ENCODE measurements around the gene ZFP57. TPM values are rescaled to one million over a fixed set of nuclear protein-coding genes. Genes with fewer than 3 reads are reported as not detected.
A peak's percentile ranks its signal among the peaks of the same experiment; 100 is the strongest.

The ZFP57 gene
- total RNA-seq, 1 donor from 2014 or later: not detected

- no peak for TF ChIP-seq CTCF (IDR thresholded peaks at IDR 0.05)
- Histone ChIP-seq H3K27ac (peak within 1 kb of the TSS; percentile 87 to 93), H3K27me3 (no peaks in the 10 kb centered on the region), H3K9me3 (no peaks in the 10 kb centered on the region), H3K36me3 (peaks cover 9 to 13% of the 10 kb centered on the region in 2 donors), H3K4me1 (peaks cover 12 to 13% of the 10 kb centered on the region in 2 donors), H3K4me3 (peak within 1 kb of the TSS; percentile 85 to 94)
- peak; percentile 81 to 96 for DNase-seq (ENCODE audit: low spot score in 2 of 2)
- intact Hi-C loops (cut with DNase I): loop anchor here (5.0 kb wide), 5 partner anchors 39 to 489 kb away; partner anchors contain the start of genes HLA-A, PPP1R11 and TRIM26
Observed at GRCh38 chr6:29723262-29723665, 42.3 kb upstream of the ZFP57 start, which contains the start of gene HLA-F. HLA-F (plus strand) TSS chr6:29723434; CDS start chr6:29723464, 30 bp downstream.

DNA sequence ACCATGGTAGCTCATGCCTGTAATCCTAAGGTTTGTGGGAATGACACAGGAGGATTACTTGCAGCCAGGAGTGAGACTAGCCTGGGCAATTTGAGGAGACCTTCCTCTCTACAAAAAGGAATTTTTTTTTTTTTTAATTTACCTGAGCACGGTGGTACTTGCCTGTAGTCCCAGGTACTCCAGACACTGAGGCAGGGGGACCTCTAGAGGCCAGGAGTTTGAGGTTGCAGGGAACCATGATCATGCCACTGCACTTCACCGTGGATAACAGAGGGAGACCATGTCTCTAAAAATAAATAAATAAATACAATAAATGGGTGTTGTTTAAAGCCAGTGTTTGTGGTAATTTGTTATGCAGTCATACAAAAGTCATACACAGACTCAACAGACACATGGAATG, 39.9 kb upstream of the ZFP57 start:
- TF ChIP-seq CTCF (IDR thresholded peaks at IDR 0.05): no peak
- H3K36me3 ChIP-seq: peaks cover 6 to 7% of the 10 kb centered on the region in 2 donors
- H3K4me1 ChIP-seq: peaks cover 12 to 13% of the 10 kb centered on the region in 2 donors
- H3K27ac ChIP-seq: no peak overlapping the region
- H3K9me3 ChIP-seq: no peaks in the 10 kb centered on the region
- H3K27me3 ChIP-seq: no peaks in the 10 kb centered on the region
- intact Hi-C loops (cut with DNase I): loop anchor here (5.0 kb wide), 5 partner anchors 41 to 491 kb away; partner anchors contain the start of genes HLA-A, PPP1R11 and TRIM26
- H3K4me3 ChIP-seq: no peak overlapping the region
- DNase-seq (ENCODE audit: low spot score in 2 of 2): no peak

DNA sequence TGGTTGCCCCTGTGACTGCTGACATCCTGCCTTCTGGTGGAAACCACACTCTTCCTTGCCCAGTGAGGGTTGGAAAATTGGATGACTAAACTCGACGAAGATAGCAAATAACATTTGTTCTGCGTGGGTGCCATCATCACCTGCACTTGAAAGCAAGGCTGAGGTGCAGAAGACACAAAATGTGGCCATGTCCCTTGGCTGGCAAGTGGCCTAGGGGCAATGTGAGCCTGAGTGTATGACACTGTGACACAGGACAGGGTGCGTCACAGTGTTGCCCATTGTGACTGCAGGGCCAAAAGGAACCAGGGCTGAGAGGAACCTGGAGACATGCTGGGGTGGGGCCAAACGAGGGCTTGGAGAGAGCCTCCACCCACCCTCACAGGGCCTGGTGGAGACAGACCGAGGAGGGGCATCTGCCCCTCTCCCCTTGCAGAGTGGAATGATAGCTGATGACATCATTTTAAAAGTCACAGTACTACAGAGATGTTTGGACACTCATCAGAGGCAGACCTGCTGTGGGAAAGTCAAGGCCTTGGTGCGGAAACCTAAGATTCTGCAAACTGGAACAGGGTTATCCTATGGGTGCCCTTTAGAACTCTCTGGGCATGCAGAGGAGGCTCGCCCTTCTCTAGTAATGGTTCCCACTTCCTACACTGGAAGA, 29.5 kb upstream of the ZFP57 start:
- Histone ChIP-seq H3K9me3 (no peaks in the 10 kb centered on the region), H3K4me1 (no peaks in the 10 kb centered on the region), H3K27me3 (no peaks in the 10 kb centered on the region), H3K27ac (no peak overlapping the region), H3K36me3 (no peaks in the 10 kb centered on the region), H3K4me3 (no peak overlapping the region)
- TF ChIP-seq CTCF (IDR thresholded peaks at IDR 0.05): no peak
- no peak for DNase-seq (ENCODE audit: low spot score in 2 of 2)
- intact Hi-C loops (cut with DNase I): no loop called here

DNA sequence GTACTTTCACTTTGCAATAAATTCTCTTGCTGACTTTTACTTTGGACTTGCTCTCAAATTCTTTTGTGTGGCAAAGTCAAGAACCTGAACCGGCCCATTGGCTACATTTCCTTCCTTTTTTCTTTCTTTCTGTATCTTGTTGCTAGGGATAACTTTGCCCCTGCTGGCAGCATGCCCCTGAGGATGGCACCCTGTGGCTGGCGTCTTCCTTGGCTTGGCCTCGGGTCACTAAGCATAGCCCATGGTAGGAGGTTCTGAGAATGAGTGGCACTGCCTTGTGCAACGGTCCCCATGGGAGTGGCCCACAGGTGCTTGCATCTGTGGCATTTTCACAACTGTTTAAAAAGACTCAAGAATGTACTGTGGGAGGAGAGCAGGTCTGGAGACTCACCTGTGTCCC, 28.2 kb upstream of the ZFP57 start:
- intact Hi-C loops (cut with DNase I): loop anchor here (10.0 kb wide), 1 partner anchor 306 kb away; no protein-coding TSS in a partner anchor
- DNase-seq (ENCODE audit: low spot score in 2 of 2): no peak
- Histone ChIP-seq H3K27me3 (no peaks in the 10 kb centered on the region), H3K27ac (no peak overlapping the region), H3K9me3 (no peaks in the 10 kb centered on the region), H3K36me3 (no peaks in the 10 kb centered on the region), H3K4me3 (no peak overlapping the region), H3K4me1 (no peaks in the 10 kb centered on the region)
- no peak for TF ChIP-seq CTCF (IDR thresholded peaks at IDR 0.05)

GRCh38 chr6:29708432-29709179, 27.7 kb upstream of the ZFP57 start:
- no peak overlapping the region for H3K27ac ChIP-seq
- no peak for TF ChIP-seq CTCF (IDR thresholded peaks at IDR 0.05)
- no peak for DNase-seq (ENCODE audit: low spot score in 2 of 2)
- no peaks in the 10 kb centered on the region for H3K9me3 ChIP-seq
- H3K4me1 ChIP-seq: no peaks in the 10 kb centered on the region
- no peaks in the 10 kb centered on the region for H3K27me3 ChIP-seq
- intact Hi-C loops (cut with DNase I): loop anchor here (10.0 kb wide), 1 partner anchor 306 kb away; no protein-coding TSS in a partner anchor
- no peak overlapping the region for H3K4me3 ChIP-seq
- no peaks in the 10 kb centered on the region for H3K36me3 ChIP-seq

Data from ascending aorta (tissue), 2 donors.